VCaP (cell line): Measurements from ENCODE around the gene FNDC3B.

ENCODE experiments used
- H3K27ac ChIP-seq: fragments of 450-650 bp; 2 replicates; pipeline ENCODE4 v1.5.1; 2017
- TF ChIP-seq, protein P1 (sequence below): fragments of 450-650 bp; conservative IDR thresholded peaks from 2 replicates; pipeline ENCODE4 v1.5.1; 2017; ENCODE audit warnings: mild to moderate bottlenecking, moderate library complexity

The FNDC3B gene

DNA sequence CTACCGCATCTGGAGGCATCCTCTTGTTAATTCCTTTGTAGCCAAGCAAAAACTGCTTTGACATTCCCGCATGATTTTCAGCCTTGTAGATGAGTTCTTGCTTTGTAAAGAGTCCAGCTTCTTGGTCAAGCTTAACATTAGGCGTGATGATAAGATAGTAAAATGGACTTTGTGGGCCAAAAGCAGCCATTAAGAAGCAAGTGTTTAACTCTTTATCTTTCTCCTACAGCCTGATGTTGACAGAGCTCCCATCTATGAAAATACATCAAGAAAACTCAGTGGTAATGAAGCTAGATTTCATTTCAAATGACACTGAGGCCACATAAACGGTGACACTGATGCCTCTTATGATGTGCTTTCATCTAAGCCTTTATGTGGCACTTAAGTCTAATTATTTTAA, 33.2 kb downstream of the FNDC3B start:
- TF ChIP-seq, protein P1, sequence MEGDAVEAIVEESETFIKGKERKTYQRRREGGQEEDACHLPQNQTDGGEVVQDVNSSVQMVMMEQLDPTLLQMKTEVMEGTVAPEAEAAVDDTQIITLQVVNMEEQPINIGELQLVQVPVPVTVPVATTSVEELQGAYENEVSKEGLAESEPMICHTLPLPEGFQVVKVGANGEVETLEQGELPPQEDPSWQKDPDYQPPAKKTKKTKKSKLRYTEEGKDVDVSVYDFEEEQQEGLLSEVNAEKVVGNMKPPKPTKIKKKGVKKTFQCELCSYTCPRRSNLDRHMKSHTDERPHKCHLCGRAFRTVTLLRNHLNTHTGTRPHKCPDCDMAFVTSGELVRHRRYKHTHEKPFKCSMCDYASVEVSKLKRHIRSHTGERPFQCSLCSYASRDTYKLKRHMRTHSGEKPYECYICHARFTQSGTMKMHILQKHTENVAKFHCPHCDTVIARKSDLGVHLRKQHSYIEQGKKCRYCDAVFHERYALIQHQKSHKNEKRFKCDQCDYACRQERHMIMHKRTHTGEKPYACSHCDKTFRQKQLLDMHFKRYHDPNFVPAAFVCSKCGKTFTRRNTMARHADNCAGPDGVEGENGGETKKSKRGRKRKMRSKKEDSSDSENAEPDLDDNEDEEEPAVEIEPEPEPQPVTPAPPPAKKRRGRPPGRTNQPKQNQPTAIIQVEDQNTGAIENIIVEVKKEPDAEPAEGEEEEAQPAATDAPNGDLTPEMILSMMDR = no peak
- H3K27ac ChIP-seq = no peak overlapping the region

DNA sequence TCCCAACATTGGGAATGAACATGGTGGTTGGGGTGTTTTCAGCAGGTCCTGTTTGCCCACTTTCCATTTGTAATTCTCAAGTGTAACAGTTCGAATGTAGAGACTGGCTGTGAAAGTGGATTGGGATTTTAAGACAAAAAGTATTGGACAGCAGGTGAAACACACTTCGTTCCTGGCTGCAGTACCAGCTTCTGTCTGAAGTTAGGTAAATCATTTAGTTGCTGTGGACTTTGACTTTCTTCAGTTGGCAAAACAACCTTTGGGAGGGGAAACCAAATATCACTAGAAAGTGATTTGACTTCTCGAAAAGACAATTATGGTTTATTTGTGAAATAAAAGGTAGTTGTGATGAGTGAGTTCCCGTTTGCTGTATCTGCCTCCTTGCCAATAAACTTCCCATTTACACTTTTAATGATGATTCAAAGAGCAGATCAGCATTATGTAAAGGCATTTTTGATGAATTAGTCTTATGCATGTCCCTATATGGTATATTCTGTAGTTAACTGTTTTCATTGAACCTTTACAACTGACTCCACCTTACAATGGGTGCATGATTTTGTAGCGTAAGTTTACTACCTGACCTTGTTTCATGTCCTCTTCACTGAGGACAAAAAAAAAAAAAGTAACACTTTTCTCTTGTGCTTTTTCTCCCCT, 34.0 kb downstream of the FNDC3B start:
- TF ChIP-seq, protein P1 = no peak
- no peak overlapping the region for H3K27ac ChIP-seq

DNA sequence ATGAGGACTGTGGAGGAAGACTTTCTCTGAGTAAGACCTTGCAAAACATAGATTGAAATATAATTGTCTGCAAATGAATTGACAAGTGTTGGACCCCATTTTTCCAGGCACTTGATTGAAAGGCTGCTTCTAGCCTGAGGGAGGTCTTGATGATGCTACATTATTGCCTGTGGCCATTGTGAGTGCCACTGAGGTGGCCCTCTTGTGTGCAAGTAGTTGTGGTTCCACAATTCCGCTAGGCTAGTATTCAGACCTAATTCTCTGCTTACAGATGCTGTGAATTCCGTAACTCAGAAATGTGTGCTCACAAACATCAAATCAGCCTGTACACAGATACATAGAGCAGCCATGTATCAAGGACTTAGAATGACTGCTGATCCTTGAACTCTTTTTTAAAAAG, 34.7 kb downstream of the FNDC3B start:
- H3K27ac ChIP-seq = no peak overlapping the region
- TF ChIP-seq, protein P1 = no peak

DNA sequence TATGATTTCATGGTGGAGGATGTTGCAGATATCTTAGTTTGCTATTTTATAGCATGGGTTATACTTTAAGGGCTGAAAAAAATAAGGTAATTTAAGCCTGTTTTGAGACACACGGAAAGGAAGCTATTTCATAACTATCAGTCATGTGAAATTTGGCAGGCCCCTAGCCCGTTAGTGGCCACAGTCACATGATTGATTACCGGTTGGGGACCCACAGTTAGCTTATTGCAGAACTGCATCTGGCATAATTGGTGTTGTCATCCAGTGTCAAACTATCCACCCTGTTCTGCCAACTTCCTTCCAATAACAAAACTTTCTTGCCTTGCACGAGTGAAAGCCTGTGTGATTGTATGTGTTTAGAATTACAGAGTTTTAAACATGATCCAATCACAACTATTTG, 35.2 kb downstream of the FNDC3B start:
- H3K27ac ChIP-seq = no peak overlapping the region
- TF ChIP-seq, protein P1 = no peak

DNA sequence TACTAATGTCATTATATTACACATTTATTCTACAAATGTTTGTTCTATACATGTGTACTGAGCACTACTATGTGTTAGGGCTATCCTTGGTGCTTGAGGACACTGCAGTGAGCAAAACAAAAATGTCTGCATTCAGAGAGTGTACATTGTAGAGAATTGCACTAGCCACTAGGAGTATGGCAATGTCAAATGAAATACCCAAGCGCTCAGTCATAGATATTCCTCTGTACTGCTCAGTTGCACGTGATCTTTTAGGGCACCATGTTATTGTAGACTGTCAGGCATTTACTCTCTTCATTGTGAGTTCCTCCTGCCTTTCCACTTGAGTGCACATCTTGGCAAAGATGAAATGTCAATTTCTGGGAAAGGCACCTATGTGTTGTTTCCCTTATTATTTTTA, 36.8 kb downstream of the FNDC3B start:
- TF ChIP-seq, protein P1 = no peak
- no peak overlapping the region for H3K27ac ChIP-seq

DNA sequence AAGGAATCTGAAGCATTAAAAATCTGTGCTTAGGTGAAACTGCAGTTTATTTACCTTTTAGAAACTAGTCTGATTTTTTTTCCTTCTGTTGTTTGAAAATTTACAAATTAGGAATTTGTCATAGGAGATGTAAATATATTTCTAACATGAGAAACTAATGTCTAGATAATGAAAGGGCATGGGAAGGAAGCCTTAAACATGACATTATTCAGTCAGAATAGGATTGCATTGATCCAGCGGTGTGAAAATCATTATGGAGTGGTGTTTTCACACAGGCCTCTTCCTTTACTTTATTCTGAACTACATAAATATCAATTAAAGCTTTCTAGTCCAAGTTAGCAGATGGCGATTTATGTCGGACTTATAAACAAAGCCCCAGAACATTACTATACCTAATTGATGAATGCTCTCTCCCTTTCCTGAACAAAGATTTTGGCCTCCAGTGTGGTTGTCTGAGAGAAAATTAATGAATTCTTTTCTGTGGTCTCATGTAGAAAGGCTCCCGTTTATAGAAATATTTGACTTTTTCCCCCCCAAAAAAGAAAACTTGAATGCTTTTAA, 37.9 kb downstream of the FNDC3B start:
- TF ChIP-seq, protein P1 = no peak
- H3K27ac ChIP-seq = no peak overlapping the region

DNA sequence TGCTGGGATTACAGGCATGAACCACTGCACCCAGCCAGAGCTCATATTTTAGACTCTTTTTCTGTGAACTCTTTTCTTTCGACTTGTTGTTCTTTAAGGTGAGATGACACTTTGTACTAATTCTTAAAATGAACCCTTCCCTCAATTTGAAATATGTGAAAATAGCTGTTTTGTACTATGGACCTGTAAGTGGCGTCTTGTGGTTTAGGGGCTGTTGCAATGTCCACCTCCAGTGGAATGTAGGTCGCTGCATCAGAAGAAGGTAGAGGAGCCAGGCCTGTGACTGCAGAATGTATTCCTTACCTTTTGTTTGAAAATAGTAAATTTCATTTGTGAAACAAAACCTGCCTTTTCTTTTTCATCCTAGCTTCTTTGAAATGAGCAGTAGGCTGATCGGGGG, 38.9 kb downstream of the FNDC3B start:
- H3K27ac ChIP-seq = no peak overlapping the region
- TF ChIP-seq, protein P1 = no peak
